ENCODE results near the gene SMG5.

GRCh38 chr1:156212130-156212529 is 70.5 kb downstream of the SMG5 start:
- no peak for TF ChIP-seq ZNF114 (CRISPR knock-in tag; IDR thresholded peaks at IDR 0.05)
- no peak for TF ChIP-seq CTCF (conservative IDR thresholded peaks at IDR 0.05; ENCODE audit: low read depth in 2 of 2)
- TF ChIP-seq CREB1 (CRISPR knock-in tag; IDR thresholded peaks at IDR 0.05; ENCODE audit: low read depth) = no peak
- no peak for TF ChIP-seq JUNB (IDR thresholded peaks at IDR 0.05; ENCODE audit: unreplicated experiment)
- no peak for TF ChIP-seq EZH2 (IDR thresholded peaks at IDR 0.05; ENCODE audit: low read depth, unreplicated experiment)

Measured in GM23338 (cell line).